HG03354 (cell line): Measurements from ENCODE around the gene NEIL3.
A peak's percentile ranks its signal among the peaks of the same experiment; 100 is the strongest.
"Not testable (repeated sequence)": the region's sequence is repeated elsewhere in the genome, so short reads cannot be mapped to it uniquely, and the experiment has no call there.

Experiments used
- ATAC-seq: cut with Tn5 transposase; IDR thresholded peaks from one replicate; pipeline ENCODE4 v1.9.1; 2021; ENCODE audit warnings: mild to moderate bottlenecking; ENCODE audit not compliant: unreplicated experiment, poor library complexity, severe bottlenecking

NEIL3 gene

GRCh38 chr4:177297785-177298391 is 11.8 kb upstream of the NEIL3 start:
- ATAC-seq, result no peak

GRCh38 chr4:177301126-177301639 is 8.5 kb upstream of the NEIL3 start:
- no peak for ATAC-seq

- ATAC-seq, result no peak
Observed at GRCh38 chr4:177302371-177303100, 7.1 kb upstream of the NEIL3 start.

- ATAC-seq, result no peak
Observed at GRCh38 chr4:177304094-177304493, 5.6 kb upstream of the NEIL3 start.

GRCh38 chr4:177304864-177305263 is 4.8 kb upstream of the NEIL3 start:
- ATAC-seq, result not testable (repeated sequence)

- ATAC-seq, result no peak
Observed at GRCh38 chr4:177308125-177308524, 1.5 kb upstream of the NEIL3 start.

GRCh38 chr4:177308847-177309521 is 690 bp upstream of the NEIL3 start:
- peak; percentile 0 for ATAC-seq

- ATAC-seq, result no peak
Observed at GRCh38 chr4:177311589-177311988, 1.9 kb downstream of the NEIL3 start.

- no peak for ATAC-seq
Observed at GRCh38 chr4:177313263-177313662, 3.6 kb downstream of the NEIL3 start.

GRCh38 chr4:177315767-177316464 is 6.2 kb downstream of the NEIL3 start:
- peak; percentile 65 for ATAC-seq

GRCh38 chr4:177320721-177321120 is 11.0 kb downstream of the NEIL3 start:
- no peak for ATAC-seq

GRCh38 chr4:177321647-177322046 is 12.0 kb downstream of the NEIL3 start:
- no peak for ATAC-seq

- ATAC-seq, result no peak
Observed at GRCh38 chr4:177322266-177322665, 12.6 kb downstream of the NEIL3 start.

GRCh38 chr4:177322881-177323280 is 13.2 kb downstream of the NEIL3 start:
- ATAC-seq, result no peak

GRCh38 chr4:177323416-177323815 is 13.7 kb downstream of the NEIL3 start:
- ATAC-seq, result no peak

- ATAC-seq, result no peak
Observed at GRCh38 chr4:177332119-177332518, 22.4 kb downstream of the NEIL3 start.

- peak; percentile 99 for ATAC-seq
Observed at GRCh38 chr4:177339477-177340374, 30.1 kb downstream of the NEIL3 start.

- ATAC-seq, result no peak
Observed at GRCh38 chr4:177348348-177348747, 38.7 kb downstream of the NEIL3 start.

GRCh38 chr4:177349191-177349590 is 39.5 kb downstream of the NEIL3 start:
- no peak for ATAC-seq
